ENCODE results near the gene STK11IP.

STK11IP gene

GRCh38 chr2:219614076-219614860 is 16.6 kb downstream of the STK11IP start:
- Histone ChIP-seq H3K9ac (ENCODE audit: low read depth, low read length) (no peak overlapping the region), H3K36me3 (ENCODE audit: control insufficient read depth, insufficient read depth, low read length) (peaks cover 12% of the 10 kb centered on the region)

GRCh38 chr2:219615036-219615435 is 17.4 kb downstream of the STK11IP start:
- Histone ChIP-seq H3K9ac (ENCODE audit: low read depth, low read length) (no peak overlapping the region), H3K27me3 (ENCODE audit: control insufficient read depth, insufficient read depth, low read length) (no peaks in the 10 kb centered on the region), H3K36me3 (ENCODE audit: control insufficient read depth, insufficient read depth, low read length) (peaks cover 10% of the 10 kb centered on the region), H3K4me1 (ENCODE audit: control insufficient read depth, insufficient read depth, low read length) (no peaks in the 10 kb centered on the region), H3K9me3 (ENCODE audit: control insufficient read depth, insufficient read depth, low read length) (no peaks in the 10 kb centered on the region), H3K4me3 (ENCODE audit: low read depth, low read length) (no peak overlapping the region)

More at GRCh38 chr2:219614076-219614860, 16.6 kb downstream of the STK11IP start:
- no peak overlapping the region for H3K4me3 ChIP-seq (ENCODE audit: low read depth, low read length)
- H3K9me3 ChIP-seq (ENCODE audit: control insufficient read depth, insufficient read depth, low read length) = no peaks in the 10 kb centered on the region
- H3K27me3 ChIP-seq (ENCODE audit: control insufficient read depth, insufficient read depth, low read length) = no peaks in the 10 kb centered on the region
- no peaks in the 10 kb centered on the region for H3K4me1 ChIP-seq (ENCODE audit: control insufficient read depth, insufficient read depth, low read length)

GRCh38 chr2:219615894-219616293 is 18.2 kb downstream of the STK11IP start:
- H3K4me1 ChIP-seq (ENCODE audit: control insufficient read depth, insufficient read depth, low read length) = no peaks in the 10 kb centered on the region
- H3K9me3 ChIP-seq (ENCODE audit: control insufficient read depth, insufficient read depth, low read length) = no peaks in the 10 kb centered on the region
- no peak overlapping the region for H3K4me3 ChIP-seq (ENCODE audit: low read depth, low read length)
- H3K27me3 ChIP-seq (ENCODE audit: control insufficient read depth, insufficient read depth, low read length) = no peaks in the 10 kb centered on the region
- peaks cover 10% of the 10 kb centered on the region for H3K36me3 ChIP-seq (ENCODE audit: control insufficient read depth, insufficient read depth, low read length)
- H3K9ac ChIP-seq (ENCODE audit: low read depth, low read length) = no peak overlapping the region

GRCh38 chr2:219616550-219616949 is 18.9 kb downstream of the STK11IP start:
- no peaks in the 10 kb centered on the region for H3K9me3 ChIP-seq (ENCODE audit: control insufficient read depth, insufficient read depth, low read length)
- no peak overlapping the region for H3K4me3 ChIP-seq (ENCODE audit: low read depth, low read length)
- H3K9ac ChIP-seq (ENCODE audit: low read depth, low read length) = no peak overlapping the region
- H3K4me1 ChIP-seq (ENCODE audit: control insufficient read depth, insufficient read depth, low read length) = no peaks in the 10 kb centered on the region
- H3K27me3 ChIP-seq (ENCODE audit: control insufficient read depth, insufficient read depth, low read length) = no peaks in the 10 kb centered on the region
- peaks cover 10% of the 10 kb centered on the region for H3K36me3 ChIP-seq (ENCODE audit: control insufficient read depth, insufficient read depth, low read length)

- peaks cover 5% of the 10 kb centered on the region for H3K36me3 ChIP-seq (ENCODE audit: control insufficient read depth, insufficient read depth, low read length)
- H3K9ac ChIP-seq (ENCODE audit: low read depth, low read length) = no peak overlapping the region
- H3K27me3 ChIP-seq (ENCODE audit: control insufficient read depth, insufficient read depth, low read length) = peaks cover 2% of the 10 kb centered on the region
- H3K4me3 ChIP-seq (ENCODE audit: low read depth, low read length) = no peak overlapping the region
- no peaks in the 10 kb centered on the region for H3K4me1 ChIP-seq (ENCODE audit: control insufficient read depth, insufficient read depth, low read length)
- H3K9me3 ChIP-seq (ENCODE audit: control insufficient read depth, insufficient read depth, low read length) = no peaks in the 10 kb centered on the region
These were observed 21.1 kb downstream of the STK11IP start for GRCh38 chr2:219618733-219619122.

GRCh38 chr2:219619235-219619634 is 21.6 kb downstream of the STK11IP start:
- Histone ChIP-seq H3K36me3 (ENCODE audit: control insufficient read depth, insufficient read depth, low read length) (peaks cover 5% of the 10 kb centered on the region), H3K27me3 (ENCODE audit: control insufficient read depth, insufficient read depth, low read length) (peaks cover 2% of the 10 kb centered on the region), H3K4me3 (ENCODE audit: low read depth, low read length) (no peak overlapping the region), H3K9me3 (ENCODE audit: control insufficient read depth, insufficient read depth, low read length) (no peaks in the 10 kb centered on the region), H3K9ac (ENCODE audit: low read depth, low read length) (no peak overlapping the region), H3K4me1 (ENCODE audit: control insufficient read depth, insufficient read depth, low read length) (no peaks in the 10 kb centered on the region)

GRCh38 chr2:219620546-219620945 is 22.9 kb downstream of the STK11IP start:
- H3K36me3 ChIP-seq (ENCODE audit: control insufficient read depth, insufficient read depth, low read length) = no peaks in the 10 kb centered on the region
- H3K27me3 ChIP-seq (ENCODE audit: control insufficient read depth, insufficient read depth, low read length) = peaks cover 2% of the 10 kb centered on the region
- no peak overlapping the region for H3K4me3 ChIP-seq (ENCODE audit: low read depth, low read length)
- no peak overlapping the region for H3K9ac ChIP-seq (ENCODE audit: low read depth, low read length)
- H3K4me1 ChIP-seq (ENCODE audit: control insufficient read depth, insufficient read depth, low read length) = no peaks in the 10 kb centered on the region
- no peaks in the 10 kb centered on the region for H3K9me3 ChIP-seq (ENCODE audit: control insufficient read depth, insufficient read depth, low read length)

GRCh38 chr2:219621935-219622334 is 24.3 kb downstream of the STK11IP start:
- peaks cover 3% of the 10 kb centered on the region for H3K4me1 ChIP-seq (ENCODE audit: control insufficient read depth, insufficient read depth, low read length)
- H3K9ac ChIP-seq (ENCODE audit: low read depth, low read length) = no peak overlapping the region
- H3K36me3 ChIP-seq (ENCODE audit: control insufficient read depth, insufficient read depth, low read length) = no peaks in the 10 kb centered on the region
- H3K9me3 ChIP-seq (ENCODE audit: control insufficient read depth, insufficient read depth, low read length) = no peaks in the 10 kb centered on the region
- peaks cover 10% of the 10 kb centered on the region for H3K27me3 ChIP-seq (ENCODE audit: control insufficient read depth, insufficient read depth, low read length)
- no peak overlapping the region for H3K4me3 ChIP-seq (ENCODE audit: low read depth, low read length)

- H3K9me3 ChIP-seq (ENCODE audit: control insufficient read depth, insufficient read depth, low read length) = no peaks in the 10 kb centered on the region
- no peak overlapping the region for H3K9ac ChIP-seq (ENCODE audit: low read depth, low read length)
- no peaks in the 10 kb centered on the region for H3K36me3 ChIP-seq (ENCODE audit: control insufficient read depth, insufficient read depth, low read length)
- H3K4me3 ChIP-seq (ENCODE audit: low read depth, low read length) = no peak overlapping the region
- H3K27me3 ChIP-seq (ENCODE audit: control insufficient read depth, insufficient read depth, low read length) = peaks cover 10% of the 10 kb centered on the region
- peaks cover 3% of the 10 kb centered on the region for H3K4me1 ChIP-seq (ENCODE audit: control insufficient read depth, insufficient read depth, low read length)
These were observed 24.8 kb downstream of the STK11IP start for GRCh38 chr2:219622472-219622871.

- no peak overlapping the region for H3K9ac ChIP-seq (ENCODE audit: low read depth, low read length)
- no peaks in the 10 kb centered on the region for H3K36me3 ChIP-seq (ENCODE audit: control insufficient read depth, insufficient read depth, low read length)
- H3K9me3 ChIP-seq (ENCODE audit: control insufficient read depth, insufficient read depth, low read length) = no peaks in the 10 kb centered on the region
- no peak overlapping the region for H3K4me3 ChIP-seq (ENCODE audit: low read depth, low read length)
- peaks cover 10% of the 10 kb centered on the region for H3K27me3 ChIP-seq (ENCODE audit: control insufficient read depth, insufficient read depth, low read length)
- H3K4me1 ChIP-seq (ENCODE audit: control insufficient read depth, insufficient read depth, low read length) = peaks cover 3% of the 10 kb centered on the region
These were observed 26.9 kb downstream of the STK11IP start for GRCh38 chr2:219624565-219624964.

GRCh38 chr2:219625179-219625578 is 27.5 kb downstream of the STK11IP start:
- H3K9ac ChIP-seq (ENCODE audit: low read depth, low read length) = no peak overlapping the region
- no peak overlapping the region for H3K4me3 ChIP-seq (ENCODE audit: low read depth, low read length)
- H3K36me3 ChIP-seq (ENCODE audit: control insufficient read depth, insufficient read depth, low read length) = no peaks in the 10 kb centered on the region
- H3K9me3 ChIP-seq (ENCODE audit: control insufficient read depth, insufficient read depth, low read length) = no peaks in the 10 kb centered on the region
- peaks cover 10% of the 10 kb centered on the region for H3K27me3 ChIP-seq (ENCODE audit: control insufficient read depth, insufficient read depth, low read length)
- H3K4me1 ChIP-seq (ENCODE audit: control insufficient read depth, insufficient read depth, low read length) = peaks cover 3% of the 10 kb centered on the region

- Histone ChIP-seq H3K9me3 (ENCODE audit: control insufficient read depth, insufficient read depth, low read length) (no peaks in the 10 kb centered on the region), H3K36me3 (ENCODE audit: control insufficient read depth, insufficient read depth, low read length) (no peaks in the 10 kb centered on the region), H3K4me3 (ENCODE audit: low read depth, low read length) (peak overlapping the region; percentile 59), H3K27me3 (ENCODE audit: control insufficient read depth, insufficient read depth, low read length) (peaks cover 10% of the 10 kb centered on the region), H3K4me1 (ENCODE audit: control insufficient read depth, insufficient read depth, low read length) (peaks cover 3% of the 10 kb centered on the region), H3K9ac (ENCODE audit: low read depth, low read length) (peak overlapping the region; percentile 14)
These were observed 28.9 kb downstream of the STK11IP start for GRCh38 chr2:219626540-219626939.
